Mesenchymal stem cell (in vitro differentiated cells and primary cell): ENCODE measurements around the gene SPATA20.

ENCODE experiments used
- DNase-seq: peaks from one replicate; pipeline ENCODE4 v3.0.0-alpha.2; 2013
- H2AFZ ChIP-seq: one replicate; pipeline ENCODE4 v1.6.1; 2013; ENCODE audit warnings: low read depth, mild to moderate bottlenecking, control low read depth, inconsistent platforms, low read length, moderate library complexity
- H2AK5ac ChIP-seq: 2 replicates; pipeline ENCODE4 v1.6.1; 2013; ENCODE audit warnings: low read length, moderate library complexity, mild to moderate bottlenecking, inconsistent platforms; ENCODE audit not compliant: severe bottlenecking
- H2BK120ac ChIP-seq: one replicate; pipeline ENCODE4 v1.6.1; 2013; ENCODE audit warnings: low read depth, mild to moderate bottlenecking, inconsistent platforms, low read length, moderate library complexity
- H2BK12ac ChIP-seq, 2 experiments: one replicate each; pipeline ENCODE4 v1.6.1; 2013; ENCODE audit warnings: inconsistent platforms in 2 of 2, low read length in 2 of 2, mild to moderate bottlenecking in 2 of 2, moderate library complexity in 2 of 2, control low read depth in 1 of 2
- H2BK15ac ChIP-seq: one replicate; pipeline ENCODE4 v1.6.1; 2013; ENCODE audit warnings: mild to moderate bottlenecking, low read depth, inconsistent platforms; ENCODE audit not compliant: poor library complexity, severe bottlenecking
- H2BK5ac ChIP-seq: 2 replicates; pipeline ENCODE4 v1.6.1; 2013; ENCODE audit warnings: low read depth, mild to moderate bottlenecking, low read length, control low read depth, inconsistent platforms; ENCODE audit not compliant: poor library complexity, severe bottlenecking
- H3K14ac ChIP-seq, 2 experiments: one replicate each; pipeline ENCODE4 v1.6.1; 2013; ENCODE audit warnings: inconsistent platforms in 2 of 2, low read length in 2 of 2, control low read depth in 1 of 2, mild to moderate bottlenecking in 1 of 2, moderate library complexity in 1 of 2
- H3K18ac ChIP-seq, 2 experiments: one replicate each; pipeline ENCODE4 v1.6.1; 2013; ENCODE audit warnings: inconsistent platforms in 2 of 2, low read length in 2 of 2, control low read depth in 1 of 2, low read depth in 1 of 2, mild to moderate bottlenecking in 1 of 2
- H3K23ac ChIP-seq, 2 experiments: one replicate each; pipeline ENCODE4 v1.6.1; 2013; ENCODE audit warnings: inconsistent platforms in 2 of 2, low read length in 2 of 2, mild to moderate bottlenecking in 2 of 2, moderate library complexity in 2 of 2, control low read depth in 1 of 2
- H3K27ac ChIP-seq: 2 replicates; pipeline ENCODE4 v1.5.1; 2013; ENCODE audit warnings: mild to moderate bottlenecking, moderate library complexity, low read length, control low read depth, inconsistent platforms; ENCODE audit not compliant: poor library complexity, severe bottlenecking
- H3K27me3 ChIP-seq, 2 experiments: 2 replicates each; pipeline versions ENCODE4 v1.6.1 to v1.7.0; 2013; ENCODE audit warnings: low read length in 2 of 2, mild to moderate bottlenecking in 2 of 2, moderate library complexity in 2 of 2, control low read depth in 1 of 2, inconsistent platforms in 1 of 2; ENCODE audit not compliant: control insufficient read depth in 1 of 2, insufficient read depth in 1 of 2
- H3K36me3 ChIP-seq, 2 experiments: 2 replicates each; pipeline versions ENCODE4 v1.6.1 to v1.7.0; 2013; ENCODE audit warnings: low read length in 2 of 2, control low read depth in 1 of 2, inconsistent platforms in 1 of 2, low read depth in 1 of 2, mild to moderate bottlenecking in 1 of 2; ENCODE audit not compliant: insufficient read depth in 2 of 2, control insufficient read depth in 1 of 2
- H3K4ac ChIP-seq, 2 experiments: one replicate each; pipeline ENCODE4 v1.6.1; 2013; ENCODE audit warnings: inconsistent platforms in 2 of 2, low read length in 2 of 2, mild to moderate bottlenecking in 2 of 2, moderate library complexity in 2 of 2, control low read depth in 1 of 2, low read depth in 1 of 2
- H3K4me1 ChIP-seq: 2 replicates; pipeline ENCODE4 v1.6.1; 2013; ENCODE audit warnings: low read depth, low read length, control low read depth; ENCODE audit not compliant: control insufficient read depth, insufficient read depth
- H3K4me2 ChIP-seq: 2 replicates; pipeline ENCODE4 v1.6.1; 2013; ENCODE audit warnings: low read length, mild to moderate bottlenecking, inconsistent platforms; ENCODE audit not compliant: poor library complexity, severe bottlenecking
- H3K4me3 ChIP-seq, 2 experiments: 2 replicates each; pipeline versions ENCODE4 v1.5.1 to v1.7.0; 2013; ENCODE audit warnings: low read length in 2 of 2, mild to moderate bottlenecking in 2 of 2, control low read depth in 1 of 2, low read depth in 1 of 2; ENCODE audit not compliant: insufficient read depth in 1 of 2
- H3K79me1 ChIP-seq: replicated peaks from 2 replicates; pipeline ENCODE4 v1.6.1; 2013; ENCODE audit warnings: mild to moderate bottlenecking, control low read depth, low read length, inconsistent platforms; ENCODE audit not compliant: poor library complexity, severe bottlenecking
- H3K9ac ChIP-seq: 2 replicates; pipeline ENCODE4 v1.7.0; 2013; ENCODE audit warnings: mild to moderate bottlenecking, low read length, moderate library complexity
- H3K9me3 ChIP-seq: 2 replicates; pipeline ENCODE4 v1.7.0; 2013; ENCODE audit warnings: mild to moderate bottlenecking, low read length; ENCODE audit not compliant: control insufficient read depth
- H4K8ac ChIP-seq: one replicate; pipeline ENCODE4 v1.6.1; 2013; ENCODE audit warnings: inconsistent platforms, mild to moderate bottlenecking, low read length, moderate library complexity
- H4K91ac ChIP-seq: one replicate; pipeline ENCODE4 v1.6.1; 2013; ENCODE audit warnings: mild to moderate bottlenecking, low read length, inconsistent platforms
- WGBS: methylation state at CpG from one replicate; pipeline ENCODE4 v1.1.7; 2013; ENCODE audit warnings: mixed read lengths; 5-methylcytosine and 5-hydroxymethylcytosine counted together

Gene SPATA20

GRCh38 chr17:50570528-50570927, 23.6 kb downstream of the SPATA20 start:
- Histone ChIP-seq H2BK120ac (no peak overlapping the region), H2AK5ac (no peak overlapping the region), H3K4ac (no peak overlapping the region), H2AFZ (no peak overlapping the region), H3K36me3 (no peaks in the 10 kb centered on the region), H2BK15ac (no peak overlapping the region), H3K79me1 (no peaks in the 10 kb centered on the region), H3K4me3 (no peak overlapping the region), H4K8ac (no peak overlapping the region), H3K9ac (no peak overlapping the region), H3K14ac (no peak overlapping the region), H3K23ac (no peak overlapping the region), H3K18ac (peak overlapping the region in 1 of 2 experiments; percentile 68), H2BK12ac (no peak overlapping the region), H3K9me3 (no peaks in the 10 kb centered on the region), H3K27ac (no peak overlapping the region), H3K4me2 (no peak overlapping the region), H3K27me3 (peaks cover 13 to 58% of the 10 kb centered on the region in 2 experiments), H4K91ac (no peak overlapping the region), H2BK5ac (no peak overlapping the region), H3K4me1 (no peaks in the 10 kb centered on the region)
- WGBS = 50% methylated on average over 7 of the region's 7 CpGs
- no peak for DNase-seq

DNA sequence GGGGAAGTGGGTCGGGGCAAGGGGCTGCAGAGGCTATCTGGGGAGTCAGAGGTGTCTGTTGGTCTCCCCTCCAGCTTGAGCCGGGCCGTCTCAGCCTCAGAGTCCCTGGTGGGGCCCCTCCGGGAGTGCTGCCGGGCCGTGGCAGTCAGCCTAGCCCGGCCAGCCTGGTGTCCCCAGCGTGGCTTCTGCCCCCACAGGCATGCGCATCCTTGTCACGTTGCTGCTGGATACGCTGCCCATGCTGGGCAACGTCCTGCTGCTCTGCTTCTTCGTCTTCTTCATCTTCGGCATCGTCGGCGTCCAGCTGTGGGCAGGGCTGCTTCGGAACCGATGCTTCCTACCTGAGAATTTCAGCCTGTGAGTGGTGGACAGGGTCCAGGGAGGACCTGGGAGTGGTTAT, 24.7 kb downstream of the SPATA20 start:
- no peak overlapping the region for H3K4ac ChIP-seq
- no peak overlapping the region for H2BK12ac ChIP-seq
- H3K9me3 ChIP-seq = no peaks in the 10 kb centered on the region
- DNase-seq = no peak
- no peak overlapping the region for H3K23ac ChIP-seq
- H3K14ac ChIP-seq = no peak overlapping the region
- H2AK5ac ChIP-seq = no peak overlapping the region
- H4K91ac ChIP-seq = no peak overlapping the region
- H2BK15ac ChIP-seq = no peak overlapping the region
- H3K9ac ChIP-seq = no peak overlapping the region
- no peak overlapping the region for H2BK5ac ChIP-seq
- H4K8ac ChIP-seq = no peak overlapping the region
- no peak overlapping the region for H2BK120ac ChIP-seq
- H2AFZ ChIP-seq = no peak overlapping the region
- H3K4me3 ChIP-seq = no peak overlapping the region
- WGBS = 92% methylated on average over 18 of the region's 19 CpGs
- no peak overlapping the region for H3K18ac ChIP-seq
- H3K27me3 ChIP-seq = peaks cover 11 to 50% of the 10 kb centered on the region in 2 experiments
- H3K4me1 ChIP-seq = no peaks in the 10 kb centered on the region
- no peak overlapping the region for H3K4me2 ChIP-seq
- H3K79me1 ChIP-seq = no peaks in the 10 kb centered on the region
- no peak overlapping the region for H3K27ac ChIP-seq
- no peaks in the 10 kb centered on the region for H3K36me3 ChIP-seq

GRCh38 chr17:50572541-50572940, 25.6 kb downstream of the SPATA20 start:
- WGBS = 94% methylated on average over 20 of the region's 20 CpGs
- H3K4me2 ChIP-seq = no peak overlapping the region
- H4K8ac ChIP-seq = no peak overlapping the region
- no peak overlapping the region for H4K91ac ChIP-seq
- no peak overlapping the region for H3K9ac ChIP-seq
- H2AK5ac ChIP-seq = no peak overlapping the region
- no peak overlapping the region for H3K18ac ChIP-seq
- no peak overlapping the region for H3K14ac ChIP-seq
- no peaks in the 10 kb centered on the region for H3K36me3 ChIP-seq
- no peak overlapping the region for H3K4me3 ChIP-seq
- H3K27ac ChIP-seq = no peak overlapping the region
- no peak overlapping the region for H3K23ac ChIP-seq
- H2BK15ac ChIP-seq = no peak overlapping the region
- H3K4me1 ChIP-seq = peaks cover under 1% of the 10 kb centered on the region
- H2BK5ac ChIP-seq = no peak overlapping the region
- H3K4ac ChIP-seq = no peak overlapping the region
- no peak overlapping the region for H2BK12ac ChIP-seq
- H3K27me3 ChIP-seq = peaks cover 8 to 48% of the 10 kb centered on the region in 2 experiments
- no peak overlapping the region for H2AFZ ChIP-seq
- no peaks in the 10 kb centered on the region for H3K79me1 ChIP-seq
- no peak overlapping the region for H2BK120ac ChIP-seq
- no peak for DNase-seq
- no peaks in the 10 kb centered on the region for H3K9me3 ChIP-seq

GRCh38 chr17:50573866-50574611, 27.1 kb downstream of the SPATA20 start:
- Histone ChIP-seq H3K79me1 (no peaks in the 10 kb centered on the region), H3K4me2 (no peak overlapping the region), H2BK120ac (no peak overlapping the region), H2AK5ac (no peak overlapping the region), H3K4ac (no peak overlapping the region), H3K18ac (no peak overlapping the region), H3K27me3 (peaks cover 8 to 55% of the 10 kb centered on the region in 2 experiments), H2AFZ (no peak overlapping the region), H3K9me3 (no peaks in the 10 kb centered on the region), H4K91ac (no peak overlapping the region), H3K14ac (no peak overlapping the region), H3K9ac (no peak overlapping the region), H2BK15ac (no peak overlapping the region), H3K23ac (no peak overlapping the region), H2BK12ac (no peak overlapping the region), H4K8ac (no peak overlapping the region), H3K4me1 (peaks cover 5% of the 10 kb centered on the region), H3K36me3 (no peaks in the 10 kb centered on the region), H3K4me3 (no peak overlapping the region), H3K27ac (no peak overlapping the region), H2BK5ac (no peak overlapping the region)
- 82% methylated on average over 12 of the region's 12 CpGs for WGBS
- no peak for DNase-seq
